ENCODE measurements around the gene ASB18. TPM values are rescaled to one million over a fixed set of nuclear protein-coding genes. Genes with fewer than 3 reads are reported as not detected.

Gene ASB18
- total and polyA plus RNA-seq, 4 donors: not detected

DNA sequence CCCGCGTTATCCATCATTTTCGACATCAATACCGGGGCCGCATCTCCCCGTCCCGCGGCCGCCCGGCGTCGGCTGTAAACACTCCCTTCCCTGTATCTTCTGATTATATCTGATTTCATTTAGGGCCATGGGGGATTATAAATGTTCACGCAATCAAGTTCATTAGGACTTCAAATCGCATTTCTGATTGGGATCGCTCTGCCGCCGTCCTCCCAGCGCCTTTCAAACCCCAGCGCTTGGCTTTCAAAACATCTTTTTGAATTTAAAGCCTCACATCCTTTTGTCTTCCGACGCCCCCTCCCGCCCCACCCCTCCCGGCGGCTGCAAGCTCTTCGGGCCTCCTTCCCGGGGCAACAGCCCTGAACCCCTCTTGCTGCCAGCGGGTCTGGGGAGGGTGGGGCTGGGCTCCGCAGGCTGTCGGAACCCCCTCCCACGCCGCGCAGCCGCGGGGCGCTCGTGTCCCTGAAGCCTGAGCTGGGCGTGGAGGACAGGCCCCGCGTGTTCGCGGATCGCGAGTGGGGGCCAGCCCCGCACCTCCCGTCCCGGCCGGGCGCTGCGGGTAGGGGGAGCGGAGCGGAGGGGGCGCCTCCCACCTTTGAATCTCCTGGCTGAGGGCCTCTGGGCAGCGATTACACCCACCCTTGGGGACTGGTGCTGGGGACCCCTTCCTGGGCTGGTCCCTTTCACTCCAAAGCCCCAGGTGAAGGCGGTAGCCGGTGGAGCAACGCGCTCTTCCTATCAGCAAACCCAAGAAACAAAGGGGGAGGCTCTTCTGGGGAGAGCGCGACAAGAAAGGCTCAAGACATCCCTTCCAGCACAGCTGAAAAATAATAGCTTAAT is 84.8 kb downstream of the ASB18 start:
- no peak overlapping the region for H3K27ac ChIP-seq (ENCODE audit: low read depth in 1 of 2, low read length in 2 of 2)
- no peaks in the 10 kb centered on the region for H3K4me1 ChIP-seq (ENCODE audit: control insufficient read depth in 1 of 2, insufficient read depth in 2 of 2, low read length in 2 of 2)
- 3 to 6% methylated on average over 59 of the region's 59 CpGs for WGBS, 2 donors
- no peaks in the 10 kb centered on the region for H3K36me3 ChIP-seq (ENCODE audit: control insufficient read depth in 1 of 2, insufficient read depth in 2 of 2, low read length in 1 of 2)
- H3K27me3 ChIP-seq (ENCODE audit: control insufficient read depth in 1 of 2, insufficient read depth in 2 of 2, low read length in 1 of 2): peaks cover 0 to 1% of the 10 kb centered on the region in 2 donors
- no peaks in the 10 kb centered on the region for H3K9me3 ChIP-seq (ENCODE audit: control insufficient read depth, low read length)
- ATAC-seq (ENCODE audit: low FRiP score): no peak
- H3K4me3 ChIP-seq (ENCODE audit: low read length in 2 of 2): no peak overlapping the region
- intact Hi-C loops (cut with DNase I): loop anchor here (5.0 kb wide), 1 partner anchor 412 kb away; no protein-coding TSS in a partner anchor
- peak in 1 of 2 donors; percentile 57 for DNase-seq

DNA sequence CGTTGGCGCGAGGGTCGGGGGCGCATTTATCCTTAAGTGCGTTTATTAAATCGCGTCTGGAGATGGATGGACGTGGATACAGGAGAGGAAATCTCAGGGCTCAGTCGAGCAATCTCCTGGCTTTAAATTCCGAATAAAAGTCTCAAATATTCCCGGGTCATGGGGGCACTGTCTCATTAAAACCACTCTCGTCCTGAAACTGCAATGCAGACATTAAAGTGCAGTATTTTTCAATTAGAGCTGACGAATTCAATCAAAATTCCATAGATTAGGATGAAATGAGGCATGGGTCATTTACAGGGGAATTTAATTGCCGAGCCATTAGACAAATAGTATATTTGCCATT is 85.3 kb downstream of the ASB18 start:
- Histone ChIP-seq H3K4me1 (ENCODE audit: control insufficient read depth in 1 of 2, insufficient read depth in 2 of 2, low read length in 2 of 2) (no peaks in the 10 kb centered on the region), H3K36me3 (ENCODE audit: control insufficient read depth in 1 of 2, insufficient read depth in 2 of 2, low read length in 1 of 2) (no peaks in the 10 kb centered on the region), H3K9me3 (ENCODE audit: control insufficient read depth, low read length) (no peaks in the 10 kb centered on the region), H3K4me3 (ENCODE audit: low read length in 2 of 2) (no peak overlapping the region), H3K27me3 (ENCODE audit: control insufficient read depth in 1 of 2, insufficient read depth in 2 of 2, low read length in 1 of 2) (peaks cover 0 to under 1% of the 10 kb centered on the region in 2 donors), H3K27ac (ENCODE audit: low read depth in 1 of 2, low read length in 2 of 2) (no peak overlapping the region)
- DNase-seq: no peak
- intact Hi-C loops (cut with DNase I): no loop called here
- 2 to 7% methylated on average over 15 of the region's 15 CpGs for WGBS, 2 donors
- ATAC-seq (ENCODE audit: low FRiP score): no peak

DNA sequence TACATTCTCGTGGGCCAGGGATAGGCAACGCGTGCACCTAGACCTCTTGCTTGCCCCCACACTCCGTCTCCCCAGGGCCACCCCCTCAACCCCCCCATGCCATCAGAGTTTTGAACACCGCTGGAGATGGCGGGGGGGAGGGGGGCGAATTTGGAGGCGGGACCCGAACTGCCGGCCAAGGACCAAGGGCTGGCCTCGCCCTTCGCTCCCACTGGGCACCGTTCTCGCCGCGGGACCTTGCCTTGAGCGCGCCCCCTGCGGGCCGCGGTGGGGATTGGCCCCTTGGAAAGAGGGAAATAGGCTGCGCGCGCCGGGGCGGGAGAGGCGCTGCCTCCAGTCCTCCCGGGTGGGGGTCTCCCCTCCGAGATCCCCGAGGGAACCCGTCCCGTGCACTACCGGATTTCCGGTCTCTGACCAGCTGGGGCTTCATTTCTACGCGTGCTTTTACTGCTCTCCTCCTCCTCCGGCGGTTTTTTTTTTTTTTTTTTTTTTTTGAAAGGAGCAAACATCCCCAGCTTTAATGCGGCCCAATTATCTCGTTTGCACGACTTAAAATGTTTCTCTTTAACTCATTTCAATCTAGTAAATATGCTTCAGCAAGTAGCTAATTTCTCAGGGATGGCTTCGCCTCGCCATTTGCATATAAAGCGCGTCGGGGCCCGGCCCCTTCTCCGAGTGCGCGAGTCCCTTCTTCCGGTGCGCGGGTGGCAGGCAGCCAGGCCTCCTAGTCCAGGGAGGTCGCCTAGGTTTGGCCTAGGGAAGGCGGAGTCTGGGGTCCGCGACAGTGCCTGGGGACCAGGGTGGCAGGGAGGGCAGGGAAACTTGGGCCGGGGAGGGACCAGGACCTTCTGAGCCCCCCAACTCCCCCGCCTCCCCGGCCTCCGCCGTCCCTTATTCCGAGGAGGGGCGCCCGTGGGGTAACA is 86.0 kb downstream of the ASB18 start:
- Histone ChIP-seq H3K27ac (ENCODE audit: low read depth in 1 of 2, low read length in 2 of 2) (no peak overlapping the region), H3K4me3 (ENCODE audit: low read length in 2 of 2) (peak overlapping the region in 1 of 2 donors; percentile 11), H3K27me3 (ENCODE audit: control insufficient read depth in 1 of 2, insufficient read depth in 2 of 2, low read length in 1 of 2) (no peaks in the 10 kb centered on the region), H3K9me3 (ENCODE audit: control insufficient read depth, low read length) (no peaks in the 10 kb centered on the region), H3K4me1 (ENCODE audit: control insufficient read depth in 1 of 2, insufficient read depth in 2 of 2, low read length in 2 of 2) (no peaks in the 10 kb centered on the region), H3K36me3 (ENCODE audit: control insufficient read depth in 1 of 2, insufficient read depth in 2 of 2, low read length in 1 of 2) (no peaks in the 10 kb centered on the region)
- ATAC-seq (ENCODE audit: low FRiP score) (peak; percentile 69), DNase-seq (peak; percentile 67 to 87)
- intact Hi-C loops (cut with DNase I): no loop called here
- 2 to 3% methylated on average over 62 to 65 of the region's 65 CpGs for WGBS, 2 donors

DNA sequence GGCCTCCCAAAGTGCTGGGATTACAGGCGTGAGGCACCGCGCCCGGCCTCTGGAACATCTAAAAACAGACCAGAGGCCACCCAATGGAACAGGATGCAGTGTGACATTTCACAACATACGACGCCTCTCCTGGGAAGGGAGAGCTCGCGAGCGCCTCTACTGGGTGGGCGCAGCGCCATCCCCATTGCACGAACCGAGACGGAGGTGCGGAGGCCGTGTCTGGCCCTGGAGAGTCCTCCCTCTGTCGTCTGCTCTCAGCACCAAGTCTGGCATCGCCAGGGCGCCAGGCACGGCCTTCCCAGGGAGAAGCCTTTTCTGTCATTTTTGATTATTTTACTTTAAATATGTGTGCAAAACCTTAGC is 86.6 kb downstream of the ASB18 start:
- ATAC-seq (ENCODE audit: low FRiP score) (peak; percentile 55), DNase-seq (peak in 1 of 2 donors; percentile 81)
- intact Hi-C loops (cut with DNase I): no loop called here
- H3K27ac ChIP-seq (ENCODE audit: low read depth in 1 of 2, low read length in 2 of 2): no peak overlapping the region
- H3K4me3 ChIP-seq (ENCODE audit: low read length in 2 of 2): no peak overlapping the region
- 8 to 12% methylated on average over 20 of the region's 20 CpGs for WGBS, 2 donors
- no peaks in the 10 kb centered on the region for H3K9me3 ChIP-seq (ENCODE audit: control insufficient read depth, low read length)
- H3K4me1 ChIP-seq (ENCODE audit: control insufficient read depth in 1 of 2, insufficient read depth in 2 of 2, low read length in 2 of 2): no peaks in the 10 kb centered on the region
- H3K36me3 ChIP-seq (ENCODE audit: control insufficient read depth in 1 of 2, insufficient read depth in 2 of 2, low read length in 1 of 2): no peaks in the 10 kb centered on the region
- no peaks in the 10 kb centered on the region for H3K27me3 ChIP-seq (ENCODE audit: control insufficient read depth in 1 of 2, insufficient read depth in 2 of 2, low read length in 1 of 2)

DNA sequence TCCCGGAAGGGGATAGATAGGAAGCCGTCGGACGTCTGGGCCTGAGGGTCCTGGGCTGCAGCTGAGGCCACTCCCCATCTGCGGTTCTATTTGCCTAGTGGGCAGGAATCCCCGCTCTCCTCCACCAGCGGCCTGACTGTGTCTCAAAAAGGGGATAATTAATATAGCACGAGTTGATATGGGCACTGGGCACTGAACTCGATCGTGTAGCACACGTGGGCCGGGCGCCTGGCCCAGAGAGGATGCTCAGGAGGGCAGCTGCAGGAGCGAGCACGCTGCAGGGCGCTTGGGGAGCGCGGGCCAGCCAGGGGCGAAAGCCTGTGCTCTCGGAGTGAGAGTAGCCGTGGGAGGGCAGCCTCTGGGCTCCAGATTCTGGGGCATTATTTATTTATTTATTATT is 87.3 kb downstream of the ASB18 start:
- Histone ChIP-seq H3K9me3 (ENCODE audit: control insufficient read depth, low read length) (no peaks in the 10 kb centered on the region), H3K36me3 (ENCODE audit: control insufficient read depth in 1 of 2, insufficient read depth in 2 of 2, low read length in 1 of 2) (no peaks in the 10 kb centered on the region), H3K4me3 (ENCODE audit: low read length in 2 of 2) (no peak overlapping the region), H3K27ac (ENCODE audit: low read depth in 1 of 2, low read length in 2 of 2) (no peak overlapping the region), H3K4me1 (ENCODE audit: control insufficient read depth in 1 of 2, insufficient read depth in 2 of 2, low read length in 2 of 2) (no peaks in the 10 kb centered on the region), H3K27me3 (ENCODE audit: control insufficient read depth in 1 of 2, insufficient read depth in 2 of 2, low read length in 1 of 2) (no peaks in the 10 kb centered on the region)
- no peak for DNase-seq
- ATAC-seq (ENCODE audit: low FRiP score): no peak
- intact Hi-C loops (cut with DNase I): no loop called here
- 71 to 72% methylated on average over 21 of the region's 21 CpGs for WGBS, 2 donors

DNA sequence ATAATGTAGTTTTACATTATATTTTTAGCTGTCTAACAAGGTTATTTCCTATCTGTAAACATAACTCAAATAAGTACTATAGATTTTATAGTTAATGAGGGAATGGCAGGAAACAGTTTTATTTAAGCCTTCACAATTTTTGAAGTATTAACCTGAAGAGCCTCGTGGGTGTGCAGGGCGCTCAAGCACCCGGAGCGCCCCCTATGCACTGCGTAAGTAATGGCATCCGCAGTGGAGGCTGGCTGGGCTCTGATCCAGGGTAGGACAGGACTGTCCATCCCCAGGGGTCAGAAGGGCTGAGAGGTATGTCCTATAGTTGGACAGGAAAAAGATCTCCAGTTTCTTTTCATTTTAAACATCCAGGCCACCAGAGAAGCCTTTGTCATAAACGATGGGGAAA is 87.8 kb downstream of the ASB18 start:
- Histone ChIP-seq H3K4me1 (ENCODE audit: control insufficient read depth in 1 of 2, insufficient read depth in 2 of 2, low read length in 2 of 2) (no peaks in the 10 kb centered on the region), H3K27me3 (ENCODE audit: control insufficient read depth in 1 of 2, insufficient read depth in 2 of 2, low read length in 1 of 2) (no peaks in the 10 kb centered on the region), H3K27ac (ENCODE audit: low read depth in 1 of 2, low read length in 2 of 2) (no peak overlapping the region), H3K9me3 (ENCODE audit: control insufficient read depth, low read length) (no peaks in the 10 kb centered on the region), H3K36me3 (ENCODE audit: control insufficient read depth in 1 of 2, insufficient read depth in 2 of 2, low read length in 1 of 2) (no peaks in the 10 kb centered on the region), H3K4me3 (ENCODE audit: low read length in 2 of 2) (no peak overlapping the region)
- DNase-seq (no peak), ATAC-seq (ENCODE audit: low FRiP score) (no peak)
- WGBS, 2 donors: 43 to 45% methylated on average over 7 of the region's 7 CpGs
- intact Hi-C loops (cut with DNase I): no loop called here

DNA sequence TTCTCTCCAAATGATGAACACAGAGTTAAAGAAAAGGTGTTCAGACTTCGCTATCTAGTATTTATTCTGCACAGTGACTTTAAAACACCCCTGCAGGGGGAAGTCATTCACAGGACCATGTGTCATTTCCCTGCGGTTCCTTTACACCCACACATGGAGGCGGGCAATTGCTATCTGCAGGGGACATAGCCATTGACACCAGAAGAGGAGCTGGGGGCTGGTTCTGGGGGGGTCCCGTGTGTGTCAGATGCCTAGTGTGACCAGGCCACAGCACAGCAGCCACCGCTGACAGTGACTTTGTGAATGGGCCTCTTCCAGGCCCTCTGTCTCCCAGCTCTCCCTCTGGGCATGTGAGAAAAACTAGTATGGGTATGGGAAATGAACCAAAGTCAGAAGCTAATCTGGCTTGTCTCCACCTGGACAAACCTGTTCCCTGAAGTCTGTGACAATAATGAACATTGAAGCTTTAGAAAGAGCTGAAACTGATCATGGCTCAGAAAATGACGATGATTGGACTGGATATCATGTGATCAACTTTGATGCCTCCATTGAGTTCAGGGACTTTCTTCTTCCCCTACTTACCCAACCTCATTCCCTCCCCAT is 88.6 kb downstream of the ASB18 start:
- ATAC-seq (ENCODE audit: low FRiP score) (no peak), DNase-seq (no peak)
- H3K4me1 ChIP-seq (ENCODE audit: control insufficient read depth in 1 of 2, insufficient read depth in 2 of 2, low read length in 2 of 2): no peaks in the 10 kb centered on the region
- intact Hi-C loops (cut with DNase I): no loop called here
- WGBS, 2 donors: 75 to 81% methylated on average over 6 of the region's 6 CpGs
- H3K9me3 ChIP-seq (ENCODE audit: control insufficient read depth, low read length): no peaks in the 10 kb centered on the region
- no peak overlapping the region for H3K27ac ChIP-seq (ENCODE audit: low read depth in 1 of 2, low read length in 2 of 2)
- no peaks in the 10 kb centered on the region for H3K36me3 ChIP-seq (ENCODE audit: control insufficient read depth in 1 of 2, insufficient read depth in 2 of 2, low read length in 1 of 2)
- no peaks in the 10 kb centered on the region for H3K27me3 ChIP-seq (ENCODE audit: control insufficient read depth in 1 of 2, insufficient read depth in 2 of 2, low read length in 1 of 2)
- no peak overlapping the region for H3K4me3 ChIP-seq (ENCODE audit: low read length in 2 of 2)

DNA sequence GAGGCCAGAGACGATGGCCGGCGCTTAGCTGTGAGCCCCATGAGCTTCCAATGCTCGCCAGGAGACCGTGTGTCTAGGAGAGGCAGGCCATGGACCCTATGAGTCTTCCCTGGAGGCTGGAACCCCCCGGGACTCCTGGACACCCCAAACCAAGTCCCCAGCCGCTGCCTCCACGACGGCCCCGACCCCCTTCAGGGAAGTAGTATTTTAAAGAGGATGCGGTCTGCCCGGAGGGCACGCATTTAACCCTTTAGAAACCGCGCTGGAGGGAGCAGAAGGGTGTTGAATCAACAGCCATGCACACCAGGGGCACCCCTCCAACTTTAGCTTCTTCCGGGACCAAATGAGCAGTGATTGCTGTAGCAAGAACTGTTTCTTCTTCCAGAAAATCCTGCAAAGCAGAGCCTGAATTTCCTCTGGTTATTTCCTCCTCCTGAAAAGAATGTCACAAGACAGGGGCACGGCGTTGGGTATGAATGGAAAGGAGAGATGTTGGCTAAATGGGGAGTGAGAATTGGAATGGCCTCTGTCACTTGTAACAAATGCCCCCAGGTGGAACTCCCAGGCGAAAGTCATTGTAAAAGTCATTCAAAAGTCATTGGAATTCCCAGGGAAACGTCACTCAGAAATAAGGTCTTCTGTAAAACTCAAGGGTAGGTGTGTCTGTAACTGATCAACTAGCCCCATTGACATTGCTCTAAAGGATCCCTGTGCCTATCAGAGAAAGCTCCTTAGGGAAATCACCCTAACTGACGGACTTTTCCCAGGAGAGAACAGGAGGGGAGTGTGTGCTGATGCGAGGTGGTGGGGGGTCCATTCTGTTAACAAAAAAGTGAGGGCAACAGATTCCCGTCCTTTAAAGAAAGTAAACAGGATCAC is 90.2 kb downstream of the ASB18 start:
- peak in 1 of 2 donors; percentile 43 for DNase-seq
- Histone ChIP-seq H3K27ac (ENCODE audit: low read depth in 1 of 2, low read length in 2 of 2) (no peak overlapping the region), H3K36me3 (ENCODE audit: control insufficient read depth in 1 of 2, insufficient read depth in 2 of 2, low read length in 1 of 2) (no peaks in the 10 kb centered on the region), H3K4me3 (ENCODE audit: low read length in 2 of 2) (no peak overlapping the region), H3K9me3 (ENCODE audit: control insufficient read depth, low read length) (no peaks in the 10 kb centered on the region), H3K4me1 (ENCODE audit: control insufficient read depth in 1 of 2, insufficient read depth in 2 of 2, low read length in 2 of 2) (no peaks in the 10 kb centered on the region), H3K27me3 (ENCODE audit: control insufficient read depth in 1 of 2, insufficient read depth in 2 of 2, low read length in 1 of 2) (no peaks in the 10 kb centered on the region)
- WGBS, 2 donors: 51 to 58% methylated on average over 23 of the region's 23 CpGs
- ATAC-seq (ENCODE audit: low FRiP score): no peak
- intact Hi-C loops (cut with DNase I): no loop called here
